HEK293 (cell line): ENCODE results near the gene PRKG1.

ENCODE experiments used
- AEBP2 ChIP-seq: fragments of 450-650 bp; formaldehyde crosslinking; IDR thresholded peaks from 2 replicates; pipeline ENCODE4 v1.5.1; 2016; ENCODE audit warnings: missing biosample characterization, missing genetic modification characterization, borderline replicate concordance
- CTCF ChIP-seq: fragments of 450-650 bp; formaldehyde crosslinking; IDR thresholded peaks from 2 replicates; pipeline ENCODE4 v1.5.1; 2016; ENCODE audit warnings: missing biosample characterization, missing genetic modification characterization
- MYNN ChIP-seq: fragments of 450-650 bp; formaldehyde crosslinking; IDR thresholded peaks from 2 replicates; pipeline ENCODE4 v1.5.1; 2016; ENCODE audit warnings: missing biosample characterization, missing genetic modification characterization, borderline replicate concordance
- TRIM28 ChIP-seq: IDR thresholded peaks from 2 replicates; pipeline ENCODE4 v1.6.1; 2011; ENCODE audit warnings: low read length, control low read depth, borderline replicate concordance
- ZBTB11 ChIP-seq: fragments of 450-650 bp; formaldehyde crosslinking; conservative IDR thresholded peaks from 2 replicates; pipeline ENCODE4 v1.5.1; 2016; ENCODE audit warnings: low read depth, missing biosample characterization, missing genetic modification characterization
- ZNF138 ChIP-seq: fragments of 450-650 bp; formaldehyde crosslinking; IDR thresholded peaks from 2 replicates; pipeline ENCODE4 v1.5.1; 2016; ENCODE audit warnings: missing biosample characterization, missing genetic modification characterization, borderline replicate concordance
- ZNF266 ChIP-seq: fragments of 450-650 bp; formaldehyde crosslinking; IDR thresholded peaks from 2 replicates; pipeline ENCODE4 v1.5.1; 2016; ENCODE audit warnings: missing biosample characterization, missing genetic modification characterization, low read depth
- ZNF292 ChIP-seq: fragments of 450-650 bp; formaldehyde crosslinking; IDR thresholded peaks from 2 replicates; pipeline ENCODE4 v1.5.1; 2016; ENCODE audit warnings: low read depth, missing biosample characterization, missing genetic modification characterization, borderline replicate concordance
- ZNF426 ChIP-seq: fragments of 450-650 bp; formaldehyde crosslinking; IDR thresholded peaks from 2 replicates; pipeline ENCODE4 v1.5.1; 2017; ENCODE audit warnings: missing biosample characterization, missing genetic modification characterization, mild to moderate bottlenecking, inconsistent platforms, moderate library complexity
- ZNF776 ChIP-seq: fragments of 450-650 bp; formaldehyde crosslinking; IDR thresholded peaks from 2 replicates; pipeline ENCODE4 v1.5.0; 2017; ENCODE audit warnings: missing biosample characterization, missing genetic modification characterization, borderline replicate concordance
- ZNF777 ChIP-seq: fragments of 450-650 bp; formaldehyde crosslinking; IDR thresholded peaks from 2 replicates; pipeline ENCODE4 v1.5.1; 2017; ENCODE audit warnings: missing biosample characterization, missing genetic modification characterization, borderline replicate concordance
- ZNF830 ChIP-seq: fragments of 450-650 bp; IDR thresholded peaks from 2 replicates; pipeline ENCODE4 v1.5.0; 2018; ENCODE audit warnings: missing biosample characterization, missing genetic modification characterization, low read depth, mild to moderate bottlenecking, moderate library complexity
- TF ChIP-seq, protein P1 (sequence below): fragments of 450-650 bp; IDR thresholded peaks from 2 replicates; pipeline ENCODE4 v1.5.1; 2018; ENCODE audit warnings: missing biosample characterization, missing genetic modification characterization

DNA sequence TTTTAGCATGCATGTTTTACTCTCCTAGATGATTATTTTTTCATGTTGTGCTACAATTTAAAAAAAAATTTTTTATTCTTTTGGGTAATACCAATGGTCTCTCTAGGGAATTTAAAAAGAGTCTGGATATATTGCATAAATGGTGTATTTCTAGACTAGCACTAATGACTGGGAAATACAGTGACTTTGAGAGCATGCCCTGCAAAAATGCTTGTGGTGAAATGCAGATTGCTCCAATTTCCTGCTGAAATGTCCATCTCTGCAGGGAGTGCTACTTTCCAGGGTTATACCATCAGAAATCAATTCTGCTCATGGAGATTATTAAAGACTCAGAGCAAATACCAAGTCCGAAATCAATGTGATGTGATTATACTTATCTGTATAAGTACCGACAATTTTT lies 186.1 kb downstream of the PRKG1 start:
- TF ChIP-seq ZNF830 (tag by site-specific recombination) (no peak), ZNF777 (tag by site-specific recombination) (no peak), AEBP2 (tag by site-specific recombination) (no peak), ZNF426 (tag by site-specific recombination) (no peak), ZNF776 (tag by site-specific recombination) (no peak), ZBTB11 (tag by site-specific recombination) (no peak), ZNF138 (tag by site-specific recombination) (no peak), MYNN (tag by site-specific recombination) (no peak), ZNF266 (tag by site-specific recombination) (no peak), TRIM28 (no peak), CTCF (tag by site-specific recombination) (no peak), ZNF292 (tag by site-specific recombination) (no peak)
- TF ChIP-seq, protein P1, sequence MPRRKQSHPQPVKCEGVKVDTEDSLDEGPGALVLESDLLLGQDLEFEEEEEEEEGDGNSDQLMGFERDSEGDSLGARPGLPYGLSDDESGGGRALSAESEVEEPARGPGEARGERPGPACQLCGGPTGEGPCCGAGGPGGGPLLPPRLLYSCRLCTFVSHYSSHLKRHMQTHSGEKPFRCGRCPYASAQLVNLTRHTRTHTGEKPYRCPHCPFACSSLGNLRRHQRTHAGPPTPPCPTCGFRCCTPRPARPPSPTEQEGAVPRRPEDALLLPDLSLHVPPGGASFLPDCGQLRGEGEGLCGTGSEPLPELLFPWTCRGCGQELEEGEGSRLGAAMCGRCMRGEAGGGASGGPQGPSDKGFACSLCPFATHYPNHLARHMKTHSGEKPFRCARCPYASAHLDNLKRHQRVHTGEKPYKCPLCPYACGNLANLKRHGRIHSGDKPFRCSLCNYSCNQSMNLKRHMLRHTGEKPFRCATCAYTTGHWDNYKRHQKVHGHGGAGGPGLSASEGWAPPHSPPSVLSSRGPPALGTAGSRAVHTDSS = no peak
